Loucy (cell line): ENCODE measurements around the gene GOSR1.
"Not testable (repeated sequence)": the region's sequence is repeated elsewhere in the genome, so short reads cannot be mapped to it uniquely, and the experiment has no call there.

Experiments used
- H2AFZ ChIP-seq: fragments of 200-600 bp; sonication (generic); 2 replicates; pipeline ENCODE4 v1.6.0; 2016; ENCODE audit warnings: antibody characterized with exemption, mild to moderate bottlenecking, low read length, moderate library complexity
- H3F3A ChIP-seq: fragments of 200-600 bp; 2 replicates; pipeline ENCODE4 v1.6.0; 2016; ENCODE audit warnings: antibody characterized with exemption, low read depth, mild to moderate bottlenecking
- H3K27me3 ChIP-seq: fragments of 200-600 bp; sonication (generic); 2 replicates; pipeline ENCODE4 v1.6.1; 2014; ENCODE audit warnings: low read length, mild to moderate bottlenecking; ENCODE audit not compliant: insufficient read depth, poor library complexity, severe bottlenecking
- H3K36me3 ChIP-seq: fragments of 200-600 bp; sonication (generic); 2 replicates; pipeline ENCODE4 v1.6.1; 2016; ENCODE audit warnings: low read length; ENCODE audit not compliant: insufficient read depth
- H3K4me1 ChIP-seq: fragments of 200-600 bp; sonication (generic); 2 replicates; pipeline ENCODE4 v1.5.1; 2014; ENCODE audit warnings: low read length, mild to moderate bottlenecking; ENCODE audit not compliant: insufficient read depth, poor library complexity, severe bottlenecking
- H3K4me2 ChIP-seq: fragments of 200-600 bp; sonication (generic); 2 replicates; pipeline ENCODE4 v1.6.0; 2014; ENCODE audit warnings: antibody characterized with exemption, low read length, low read depth, mild to moderate bottlenecking; ENCODE audit not compliant: poor library complexity, severe bottlenecking
- H3K4me3 ChIP-seq: fragments of 200-600 bp; sonication (generic); 2 replicates; pipeline ENCODE4 v1.5.1; 2014; ENCODE audit warnings: low read length, mild to moderate bottlenecking, mixed read lengths; ENCODE audit not compliant: poor library complexity, severe bottlenecking
- H3K79me2 ChIP-seq: fragments of 200-600 bp; sonication (generic); 2 replicates; pipeline ENCODE4 v1.6.1; 2014; ENCODE audit warnings: low read length; ENCODE audit not compliant: insufficient read depth
- H3K9ac ChIP-seq: fragments of 200-600 bp; sonication (generic); 2 replicates; pipeline ENCODE4 v1.6.0; 2014; ENCODE audit warnings: mild to moderate bottlenecking, low read depth, low read length, moderate library complexity; ENCODE audit not compliant: poor library complexity, severe bottlenecking
- H3K9me2 ChIP-seq: fragments of 200-600 bp; sonication (generic); replicated peaks from 2 replicates; pipeline ENCODE4 v1.6.1; 2016; ENCODE audit warnings: low read depth, low read length, mixed read lengths
- H3K9me3 ChIP-seq: fragments of 200-600 bp; sonication (generic); 2 replicates; pipeline ENCODE4 v1.6.1; 2014; ENCODE audit warnings: mild to moderate bottlenecking, antibody characterized with exemption, low read length, low read depth; ENCODE audit not compliant: insufficient read depth
- H4K20me1 ChIP-seq: fragments of 200-600 bp; sonication (generic); 2 replicates; pipeline ENCODE4 v1.6.0; 2014; ENCODE audit warnings: antibody characterized with exemption, low read length, mild to moderate bottlenecking; ENCODE audit not compliant: insufficient read depth, poor library complexity, severe bottlenecking
- EZH2phosphoT487 ChIP-seq: fragments of 200-600 bp; IDR thresholded peaks from 2 replicates; pipeline ENCODE4 v1.6.1; 2018; ENCODE audit warnings: antibody characterized with exemption, mild to moderate bottlenecking, moderate library complexity, borderline replicate concordance
- TF ChIP-seq, protein P1 (sequence below): fragments of 200-600 bp; sonication (generic); conservative IDR thresholded peaks from 2 replicates; pipeline ENCODE4 v1.5.1; 2014; ENCODE audit warnings: mild to moderate bottlenecking, antibody characterized with exemption, low read length

Gene GOSR1

DNA sequence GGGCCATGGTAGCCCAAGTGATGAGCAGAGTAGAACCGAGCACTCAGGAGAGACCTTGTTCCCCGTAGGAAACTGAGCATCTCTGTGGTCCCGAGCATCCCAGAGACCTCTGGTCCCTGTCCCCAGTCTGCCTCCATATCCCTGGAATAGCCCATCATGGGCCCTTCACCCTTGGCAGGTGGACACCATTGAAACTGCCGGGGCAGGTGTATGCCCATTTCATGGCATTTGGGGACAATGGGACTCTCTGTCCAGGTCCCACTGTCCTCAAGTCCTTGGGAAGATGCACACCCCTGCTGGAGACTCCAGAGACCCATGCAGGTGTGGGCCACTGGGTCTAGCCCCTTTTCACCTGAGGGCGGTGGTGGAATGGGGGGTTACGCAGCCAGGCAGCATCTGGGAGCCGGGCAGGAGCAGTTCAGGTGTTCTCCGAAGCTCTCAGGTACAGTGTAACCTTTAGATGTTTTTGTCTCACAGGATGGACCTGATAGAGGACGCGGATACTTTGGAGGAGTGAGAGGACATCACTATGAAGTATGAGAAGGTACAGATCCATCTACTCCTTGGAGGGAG is 75.9 kb downstream of the GOSR1 start:
- no peak overlapping the region for H3K9ac ChIP-seq
- H3K36me3 ChIP-seq: no peaks in the 10 kb centered on the region
- no peak overlapping the region for H3K4me3 ChIP-seq
- H2AFZ ChIP-seq: no peak overlapping the region
- H3F3A ChIP-seq: no peaks in the 10 kb centered on the region
- TF ChIP-seq, protein P1, sequence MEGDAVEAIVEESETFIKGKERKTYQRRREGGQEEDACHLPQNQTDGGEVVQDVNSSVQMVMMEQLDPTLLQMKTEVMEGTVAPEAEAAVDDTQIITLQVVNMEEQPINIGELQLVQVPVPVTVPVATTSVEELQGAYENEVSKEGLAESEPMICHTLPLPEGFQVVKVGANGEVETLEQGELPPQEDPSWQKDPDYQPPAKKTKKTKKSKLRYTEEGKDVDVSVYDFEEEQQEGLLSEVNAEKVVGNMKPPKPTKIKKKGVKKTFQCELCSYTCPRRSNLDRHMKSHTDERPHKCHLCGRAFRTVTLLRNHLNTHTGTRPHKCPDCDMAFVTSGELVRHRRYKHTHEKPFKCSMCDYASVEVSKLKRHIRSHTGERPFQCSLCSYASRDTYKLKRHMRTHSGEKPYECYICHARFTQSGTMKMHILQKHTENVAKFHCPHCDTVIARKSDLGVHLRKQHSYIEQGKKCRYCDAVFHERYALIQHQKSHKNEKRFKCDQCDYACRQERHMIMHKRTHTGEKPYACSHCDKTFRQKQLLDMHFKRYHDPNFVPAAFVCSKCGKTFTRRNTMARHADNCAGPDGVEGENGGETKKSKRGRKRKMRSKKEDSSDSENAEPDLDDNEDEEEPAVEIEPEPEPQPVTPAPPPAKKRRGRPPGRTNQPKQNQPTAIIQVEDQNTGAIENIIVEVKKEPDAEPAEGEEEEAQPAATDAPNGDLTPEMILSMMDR: no peak
- TF ChIP-seq EZH2phosphoT487: no peak
- no peak overlapping the region for H3K4me2 ChIP-seq
- no peaks in the 10 kb centered on the region for H3K27me3 ChIP-seq
- H3K4me1 ChIP-seq: peaks cover 18% of the 10 kb centered on the region
- H3K79me2 ChIP-seq: no peaks in the 10 kb centered on the region
- H3K9me3 ChIP-seq: no peaks in the 10 kb centered on the region
- H4K20me1 ChIP-seq: no peaks in the 10 kb centered on the region
- no peaks in the 10 kb centered on the region for H3K9me2 ChIP-seq

DNA sequence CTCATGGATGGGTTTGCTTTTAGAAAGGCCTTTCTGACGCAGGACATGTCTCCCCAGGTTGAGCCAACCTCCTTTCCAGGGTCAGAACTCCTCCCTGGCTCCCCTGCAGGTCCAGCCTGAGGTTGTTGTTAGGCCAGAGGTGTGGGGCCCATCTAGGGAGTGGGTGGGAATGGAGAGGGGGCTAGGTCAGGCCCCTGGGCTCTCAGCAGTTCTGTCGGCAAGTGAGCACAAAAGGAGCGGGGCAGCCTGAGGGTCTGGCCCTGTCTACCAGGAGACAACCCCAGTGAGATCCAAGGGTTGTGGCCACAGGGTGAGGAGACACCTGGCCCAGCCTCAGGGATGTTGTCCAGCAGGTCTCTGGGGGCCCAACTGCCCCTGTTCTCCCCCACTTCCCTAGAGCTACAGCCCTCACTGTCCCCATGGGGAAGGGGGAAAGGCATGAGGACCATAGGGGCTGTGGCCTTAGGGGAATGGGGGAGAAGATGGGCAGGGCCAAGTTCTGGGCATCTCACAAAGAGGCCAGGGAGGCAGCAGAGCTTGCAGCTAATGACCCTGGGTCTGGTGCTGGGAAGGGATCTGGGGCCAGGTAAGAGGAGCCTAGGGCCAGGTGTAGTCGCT is 76.7 kb downstream of the GOSR1 start:
- H3K27me3 ChIP-seq, H4K20me1 ChIP-seq, H3K4me2 ChIP-seq: not testable (repeated sequence)

DNA sequence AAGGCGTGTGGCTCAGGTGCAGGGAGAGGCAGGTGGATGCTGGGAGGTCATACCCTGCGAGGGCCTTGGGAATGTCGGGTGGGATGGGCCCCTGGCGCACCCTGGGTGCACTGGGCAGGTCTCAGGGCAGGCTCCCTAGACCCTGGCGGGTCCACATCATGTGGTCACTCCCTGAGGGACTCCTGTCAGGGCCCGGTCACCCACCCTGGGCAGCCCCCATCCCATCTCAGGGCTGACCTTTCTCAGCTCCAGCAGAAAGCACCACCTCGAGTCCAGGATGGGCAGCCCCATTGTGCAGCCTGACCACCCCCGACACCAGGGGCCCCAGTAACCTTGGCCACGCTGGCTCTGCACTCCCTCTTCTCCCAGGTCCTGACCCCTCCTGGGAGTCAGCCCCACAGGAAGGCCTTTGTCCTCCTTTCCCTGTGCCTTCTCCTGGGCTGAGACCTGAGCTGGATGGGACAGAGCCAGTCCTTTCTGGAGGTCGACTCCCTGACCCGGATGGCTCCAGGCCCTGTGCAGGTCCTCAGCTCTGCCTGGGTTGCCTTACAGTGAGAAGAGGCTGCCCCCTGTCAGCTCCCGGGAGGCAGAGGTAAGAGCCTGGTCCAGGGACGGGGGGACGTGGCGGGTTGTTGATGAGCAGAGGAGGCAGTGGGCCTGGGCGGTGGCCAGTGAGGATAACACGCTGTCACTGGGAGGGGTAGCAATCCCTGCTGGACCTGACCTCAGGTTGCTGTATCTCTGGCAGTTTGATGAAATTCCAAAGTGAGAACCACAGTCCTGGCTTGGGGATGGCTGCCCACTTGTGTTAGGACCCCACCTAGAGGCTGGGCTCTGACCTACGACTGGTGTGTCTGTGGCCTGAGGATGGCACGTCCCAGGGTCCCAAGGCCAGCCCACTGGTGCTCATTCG is 77.9 kb downstream of the GOSR1 start:
- no peaks in the 10 kb centered on the region for H3K9me2 ChIP-seq
- H3K79me2 ChIP-seq: no peaks in the 10 kb centered on the region
- H3K36me3 ChIP-seq: no peaks in the 10 kb centered on the region
- H3K9ac ChIP-seq: no peak overlapping the region
- no peak overlapping the region for H2AFZ ChIP-seq
- no peak overlapping the region for H3K4me2 ChIP-seq
- H3F3A ChIP-seq: no peaks in the 10 kb centered on the region
- H3K4me3 ChIP-seq: no peak overlapping the region
- TF ChIP-seq, protein P1: peak; percentile 57
- no peak for TF ChIP-seq EZH2phosphoT487
- H4K20me1 ChIP-seq: no peaks in the 10 kb centered on the region
- peaks cover 15% of the 10 kb centered on the region for H3K4me1 ChIP-seq
- H3K27me3 ChIP-seq: no peaks in the 10 kb centered on the region
- H3K9me3 ChIP-seq: no peaks in the 10 kb centered on the region

More for the DNA sequence above, 76.7 kb downstream of the GOSR1 start:
- H3K9me3 ChIP-seq, H3K9me2 ChIP-seq, H3K79me2 ChIP-seq, H3K36me3 ChIP-seq, H3K4me3 ChIP-seq, H3F3A ChIP-seq, H2AFZ ChIP-seq, H3K9ac ChIP-seq: not testable (repeated sequence)
- H3K4me1 ChIP-seq: peaks cover 18% of the 10 kb centered on the region
